Measurements from ENCODE around the gene B4GALT6. TPM values are rescaled to one million over a fixed set of nuclear protein-coding genes. Genes with fewer than 3 reads are reported as not detected.

Gene B4GALT6
- total RNA-seq, 1 experiment from 2014 or later: 16.1 TPM

- CTCF ChIA-PET: no interaction called here
- Histone ChIP-seq H3K79me2 (ENCODE audit: insufficient read depth, low read length) (no peaks in the 10 kb centered on the region), H3K27me3 (ENCODE audit: insufficient read depth, low read length) (no peaks in the 10 kb centered on the region), H3K4me3 (replicated peaks in 1 of 2; ENCODE audit: low read depth in 1 of 2, low read length in 2 of 2) (no peak overlapping the region), H3K9ac (ENCODE audit: low read length) (no peak overlapping the region), H3K4me1 (ENCODE audit: control insufficient read depth in 1 of 2, insufficient read depth in 2 of 2, low read length in 2 of 2) (peaks cover 14 to 30% of the 10 kb centered on the region in 2 experiments), H2AFZ (ENCODE audit: low read depth, low read length, poor library complexity, severe bottlenecking) (no peak overlapping the region), H3K9me3 (ENCODE audit: control insufficient read depth in 1 of 2, insufficient read depth in 1 of 2, low read depth in 1 of 2, low read length in 2 of 2) (no peaks in the 10 kb centered on the region), H3K27ac (ENCODE audit: low read depth, low read length) (no peak overlapping the region), H4K20me1 (ENCODE audit: insufficient read depth) (no peaks in the 10 kb centered on the region), H3K9me2 (ENCODE audit: insufficient read depth) (no peaks in the 10 kb centered on the region), H3K36me3 (ENCODE audit: control insufficient read depth in 1 of 2, insufficient read depth in 2 of 2, low read length in 2 of 2) (no peaks in the 10 kb centered on the region), H3K4me2 (ENCODE audit: low read length) (no peak overlapping the region)
- RAD21 ChIA-PET (ENCODE audit: low non-redundant PET in 1 of 2, low total read pairs in 2 of 2, uncharacterized antibody in 2 of 2, unreplicated experiment in 2 of 2): no interaction called here
- intact Hi-C loops (cut with micrococcal nuclease): no loop called here
- BruUV-seq (replicated peaks): no TSS peak
- no peak for DNase-seq (ENCODE audit: low read depth, low spot score)
- no peak for ATAC-seq
- POLR2A ChIA-PET: no interaction called here
- TF ChIP-seq SIN3A (IDR thresholded peaks at IDR 0.05; ENCODE audit: low read depth) (no peak), REST (IDR thresholded peaks at IDR 0.05; ENCODE audit: low read depth) (no peak), SRF (IDR thresholded peaks at IDR 0.05; ENCODE audit: low read depth) (no peak), CEBPB (IDR thresholded peaks at IDR 0.05; ENCODE audit: low read depth) (no peak), ZFX (IDR thresholded peaks at IDR 0.05) (no peak), ELF1 (IDR thresholded peaks at IDR 0.05; ENCODE audit: borderline replicate concordance, low read depth) (no peak), SP1 (IDR thresholded peaks at IDR 0.05; ENCODE audit: low read depth) (no peak), POLR2A (IDR thresholded peaks at IDR 0.05; ENCODE audit: borderline replicate concordance, extremely low read depth, insufficient read depth, insufficient read length) (no peak)
Observed at GRCh38 chr18:31652877-31653276, 31.5 kb downstream of the B4GALT6 start.

- Histone ChIP-seq H3K4me3 (replicated peaks in 1 of 2; ENCODE audit: low read depth in 1 of 2, low read length in 2 of 2) (no peak overlapping the region), H3K4me1 (ENCODE audit: control insufficient read depth in 1 of 2, insufficient read depth in 2 of 2, low read length in 2 of 2) (peaks cover 14 to 31% of the 10 kb centered on the region in 2 experiments), H3K27ac (ENCODE audit: low read depth, low read length) (no peak overlapping the region), H3K9me3 (ENCODE audit: control insufficient read depth in 1 of 2, insufficient read depth in 1 of 2, low read depth in 1 of 2, low read length in 2 of 2) (no peaks in the 10 kb centered on the region), H2AFZ (ENCODE audit: low read depth, low read length, poor library complexity, severe bottlenecking) (no peak overlapping the region), H3K36me3 (ENCODE audit: control insufficient read depth in 1 of 2, insufficient read depth in 2 of 2, low read length in 2 of 2) (no peaks in the 10 kb centered on the region), H3K9me2 (ENCODE audit: insufficient read depth) (no peaks in the 10 kb centered on the region), H3K27me3 (ENCODE audit: insufficient read depth, low read length) (no peaks in the 10 kb centered on the region), H4K20me1 (ENCODE audit: insufficient read depth) (no peaks in the 10 kb centered on the region), H3K79me2 (ENCODE audit: insufficient read depth, low read length) (no peaks in the 10 kb centered on the region), H3K9ac (ENCODE audit: low read length) (no peak overlapping the region), H3K4me2 (ENCODE audit: low read length) (no peak overlapping the region)
- DNase-seq (ENCODE audit: low read depth, low spot score) (no peak), ATAC-seq (no peak)
- ChIA-PET RAD21 (ENCODE audit: low non-redundant PET in 1 of 2, low total read pairs in 2 of 2, uncharacterized antibody in 2 of 2, unreplicated experiment in 2 of 2) (no interaction called here), POLR2A (no interaction called here), CTCF (no interaction called here)
- intact Hi-C loops (cut with micrococcal nuclease): no loop called here
- TF ChIP-seq POLR2AphosphoS5 (IDR thresholded peaks at IDR 0.05; ENCODE audit: low read depth, low read length) (no peak), REST (IDR thresholded peaks at IDR 0.05; ENCODE audit: low read depth) (no peak), SIN3A (IDR thresholded peaks at IDR 0.05; ENCODE audit: low read depth) (no peak), ATF3 (IDR thresholded peaks at IDR 0.05) (no peak), EZH2phosphoT487 (IDR thresholded peaks at IDR 0.05; ENCODE audit: borderline replicate concordance) (no peak), ZNF274 (IDR thresholded peaks at IDR 0.05; ENCODE audit: low read depth, low read length) (no peak)
- no TSS peak for BruUV-seq (replicated peaks)
Observed at GRCh38 chr18:31652357-31652756, 32.0 kb downstream of the B4GALT6 start.
